Measurements from ENCODE around the gene TM2D3. TPM values are rescaled to one million over a fixed set of nuclear protein-coding genes. Genes with fewer than 3 reads are reported as not detected.

Gene TM2D3
- total and polyA plus RNA-seq, 2 donors (not counting 3 experiments of a cell fraction or from before 2014, with no cell fraction given): 34.3 to 51.5 TPM

GRCh38 chr15:101667881-101668280 lies 15.7 kb upstream of the TM2D3 start:
- CTCF ChIA-PET: interaction anchor here (1.2 kb wide), 1 partner anchor 10 kb away, joined by 3 read pairs; no protein-coding TSS in a partner anchor
- no peaks in the 10 kb centered on the region for H3K9me3 ChIP-seq (replicated peaks; ENCODE audit: control insufficient read depth, insufficient read depth, low read length)
- dilution Hi-C loops (cut with MboI; ENCODE audit: extremely low pct_ligation_motif_present, low sequenced_read_pairs): no loop called here
- POLR2A ChIA-PET: no interaction called here
- no TSS peak for BruUV-seq (replicated peaks)
- no peak overlapping the region for H3K9ac ChIP-seq (replicated peaks; ENCODE audit: extremely low read depth, insufficient read depth, low read length)
- TF ChIP-seq POLR2A (IDR thresholded peaks at IDR 0.05; ENCODE audit: low read depth, low read length) (no peak), POLR2AphosphoS5 (IDR thresholded peaks at IDR 0.05; ENCODE audit: insufficient read depth, low read depth, low read length) (no peak), JUN (IDR thresholded peaks at IDR 0.05; ENCODE audit: borderline replicate concordance, insufficient read depth, insufficient read length, low read depth) (no peak), FOS (IDR thresholded peaks at IDR 0.05; ENCODE audit: borderline replicate concordance, insufficient read depth, low read length) (no peak), GATA2 (IDR thresholded peaks at IDR 0.05; ENCODE audit: insufficient read depth, insufficient read length, low read depth, low read length) (no peak), MYC (IDR thresholded peaks at IDR 0.05; ENCODE audit: low read depth, low read length) (no peak), CTCF (IDR thresholded peaks at IDR 0.05; ENCODE audit: extremely low read depth in 1 of 2, insufficient read depth in 1 of 2, low read depth in 1 of 2, low read length in 2 of 2) (no peak)
- TF ChIP-seq, protein P1, sequence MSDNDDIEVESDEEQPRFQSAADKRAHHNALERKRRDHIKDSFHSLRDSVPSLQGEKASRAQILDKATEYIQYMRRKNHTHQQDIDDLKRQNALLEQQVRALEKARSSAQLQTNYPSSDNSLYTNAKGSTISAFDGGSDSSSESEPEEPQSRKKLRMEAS (IDR thresholded peaks at IDR 0.05; ENCODE audit: insufficient read depth, insufficient read length): no peak
- H3K4me3 ChIP-seq (replicated peaks in 1 of 3; ENCODE audit: insufficient read depth in 1 of 3, low read depth in 1 of 3, low read length in 3 of 3): no peak overlapping the region
- H3K27ac ChIP-seq (ENCODE audit: insufficient read depth, low read depth, low read length): no peak overlapping the region
- H3K4me1 ChIP-seq (ENCODE audit: control insufficient read depth, extremely low read depth, insufficient read depth, low read length): no peaks in the 10 kb centered on the region
- H2AFZ ChIP-seq (ENCODE audit: low read depth, low read length): no peak overlapping the region
- H3K4me2 ChIP-seq (ENCODE audit: insufficient read depth, low read length): no peak overlapping the region
- H4K20me1 ChIP-seq (replicated peaks; ENCODE audit: control insufficient read depth, extremely low read depth, insufficient read depth, low read length): no peaks in the 10 kb centered on the region
- DNase-seq (ENCODE audit: low read depth, low spot score) (no peak), FAIRE-seq (no peak)
- no peaks in the 10 kb centered on the region for H3K79me2 ChIP-seq (ENCODE audit: control insufficient read depth, insufficient read depth, low read length)
- no peaks in the 10 kb centered on the region for H3K27me3 ChIP-seq (ENCODE audit: control insufficient read depth in 2 of 2, insufficient read depth in 2 of 2, low read length in 2 of 2)
- intact Hi-C loops (cut with micrococcal nuclease): no loop called here
- H3K36me3 ChIP-seq (ENCODE audit: control insufficient read depth in 2 of 2, extremely low read depth in 1 of 2, insufficient read depth in 2 of 2, low read length in 2 of 2): no peaks in the 10 kb centered on the region
- no peaks in the 10 kb centered on the region for H3K9me1 ChIP-seq (replicated peaks; ENCODE audit: control insufficient read depth, extremely low read depth, insufficient read depth, low read length)
